ENCODE results near the gene HCN2.

- TF ChIP-seq CTCF (IDR thresholded peaks at IDR 0.05; ENCODE audit: poor library complexity, severe bottlenecking), result no peak
- no peak for TF ChIP-seq POLR2AphosphoS5 (IDR thresholded peaks at IDR 0.05)
- TF ChIP-seq EZH2 (IDR thresholded peaks at IDR 0.05; ENCODE audit: borderline replicate concordance, insufficient read depth, low read length, poor library complexity, severe bottlenecking), result no peak
- no peak for TF ChIP-seq EP300 (conservative IDR thresholded peaks at IDR 0.05; ENCODE audit: poor library complexity, severe bottlenecking)
- no peak for TF ChIP-seq TAF1 (IDR thresholded peaks at IDR 0.05; ENCODE audit: low read depth)
- TF ChIP-seq RAD21 (conservative IDR thresholded peaks at IDR 0.05), result no peak
Measured at GRCh38 chr19:547836-548720, 41.6 kb upstream of the HCN2 start.

Measured in neural cell (in vitro differentiated cells).